Coronary artery (tissue), 2 donors: ENCODE results near the gene SEC23IP.

Experiments used
- DNase-seq: peaks from one replicate; pipeline ENCODE4 v3.0.0-alpha.2; 2017; ENCODE audit warnings: low spot score
- H3K27ac ChIP-seq, 2 donors: fragments of 200-600 bp; sonication (generic); one replicate each; pipeline ENCODE4 v1.5.1; 2016 to 2019
- H3K4me3 ChIP-seq: fragments of 200-600 bp; sonication (generic); 2 replicates; pipeline ENCODE4 v1.5.1; 2016; ENCODE audit warnings: mild to moderate bottlenecking, moderate library complexity
- CTCF ChIP-seq: fragments of 200-600 bp; sonication (generic); IDR thresholded peaks from one replicate; pipeline ENCODE4 v1.5.1; 2019; ENCODE audit warnings: antibody characterized with exemption

SEC23IP gene

GRCh38 chr10:119957451-119957850, 64.9 kb downstream of the SEC23IP start:
- no peak overlapping the region for H3K4me3 ChIP-seq
- no peak overlapping the region for H3K27ac ChIP-seq
- TF ChIP-seq CTCF = no peak
- no peak for DNase-seq

- TF ChIP-seq CTCF = no peak
- no peak for DNase-seq
- H3K4me3 ChIP-seq = no peak overlapping the region
- no peak overlapping the region for H3K27ac ChIP-seq
Observed at GRCh38 chr10:119962837-119963236, 70.3 kb downstream of the SEC23IP start.

DNA sequence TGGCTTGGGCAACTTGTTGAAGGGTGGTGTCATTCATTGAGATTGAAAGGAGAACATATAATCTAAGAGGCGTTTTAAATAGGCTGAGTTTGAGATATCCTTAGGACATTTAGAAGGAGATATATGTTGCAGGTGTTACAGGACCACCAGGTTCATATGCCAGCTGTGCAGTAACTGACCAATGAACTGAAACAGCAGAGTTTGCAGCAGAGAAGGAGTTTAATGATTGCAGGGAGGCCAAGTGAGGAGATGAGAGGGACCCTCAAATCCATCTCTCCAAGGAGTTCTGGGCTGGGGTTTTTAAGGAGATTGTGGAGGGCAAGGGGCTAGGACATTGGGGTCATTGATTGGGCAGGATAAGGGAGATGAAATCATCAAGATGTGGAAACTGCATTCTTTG, 74.5 kb downstream of the SEC23IP start:
- no peak for DNase-seq
- H3K4me3 ChIP-seq = no peak overlapping the region
- no peak overlapping the region for H3K27ac ChIP-seq
- no peak for TF ChIP-seq CTCF

DNA sequence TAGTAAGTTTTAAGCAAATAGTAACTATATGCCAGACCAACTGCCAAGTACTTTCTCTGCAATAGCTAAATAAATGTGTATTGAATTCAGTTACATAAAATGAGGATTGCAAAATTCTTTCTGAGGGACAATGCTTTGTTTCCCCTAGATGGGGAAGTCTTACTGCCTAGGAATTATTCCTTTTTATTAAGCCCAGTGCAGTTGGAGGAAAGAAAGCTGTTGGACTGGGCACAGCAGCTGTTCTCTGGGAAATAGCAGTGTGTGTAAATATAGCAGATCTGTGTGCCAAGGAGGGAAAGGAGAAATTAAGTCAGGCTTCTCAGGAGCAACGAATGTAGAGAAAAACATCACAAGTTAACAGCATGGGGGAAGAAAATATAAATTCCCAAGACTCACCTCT, 77.1 kb downstream of the SEC23IP start:
- H3K27ac ChIP-seq = no peak overlapping the region
- no peak for DNase-seq
- TF ChIP-seq CTCF = no peak
- H3K4me3 ChIP-seq = no peak overlapping the region

- DNase-seq = no peak
- no peak overlapping the region for H3K4me3 ChIP-seq
- no peak for TF ChIP-seq CTCF
- no peak overlapping the region for H3K27ac ChIP-seq
Observed at GRCh38 chr10:119970107-119970506, 77.6 kb downstream of the SEC23IP start.

GRCh38 chr10:119970963-119971362, 78.4 kb downstream of the SEC23IP start:
- TF ChIP-seq CTCF = no peak
- Histone ChIP-seq H3K4me3 (no peak overlapping the region), H3K27ac (no peak overlapping the region)
- no peak for DNase-seq

DNA sequence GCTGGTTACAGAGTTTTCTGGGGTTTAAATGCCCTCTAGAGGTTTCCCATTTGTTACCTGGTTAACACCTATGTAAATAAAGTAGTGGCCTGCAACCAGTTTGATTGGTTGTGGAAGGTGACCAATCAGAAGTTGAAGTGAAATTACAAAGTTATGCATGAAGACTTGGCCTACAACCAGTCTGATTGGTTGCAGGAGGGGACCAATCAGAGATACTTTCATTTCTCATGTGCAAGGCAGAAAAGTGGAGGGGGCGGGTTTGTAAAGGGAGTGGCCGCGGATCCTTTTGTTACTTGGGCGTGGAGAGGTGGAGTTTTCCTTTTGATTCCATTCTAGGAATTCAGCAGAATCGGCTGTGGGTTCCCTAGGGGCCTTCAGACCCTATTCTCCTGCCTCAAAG, 80.8 kb downstream of the SEC23IP start:
- Histone ChIP-seq H3K4me3 (no peak overlapping the region), H3K27ac (no peak overlapping the region)
- no peak for TF ChIP-seq CTCF
- no peak for DNase-seq
